Measurements from ENCODE around the gene HCN3. TPM values are rescaled to one million over a fixed set of nuclear protein-coding genes. Genes with fewer than 3 reads are reported as not detected.

HCN3 gene
- total and polyA plus RNA-seq, 2 of the 13 experiments (the other 11 are each of a cell fraction or from before 2014, with no cell fraction given): 2.4 to 10.2 TPM

- TF ChIP-seq ZNF687 (CRISPR knock-in tag; IDR thresholded peaks at IDR 0.05): peak; percentile 34; the same call in 1 of the 2 replicates
These were observed 44.6 kb downstream of the HCN3 start (continued) for GRCh38 chr1:155321639-155322503.

GRCh38 chr1:155322571-155322952, 45.3 kb downstream of the HCN3 start:
- H4K20me1 ChIP-seq (ENCODE audit: insufficient read depth, low read length): no peaks in the 10 kb centered on the region; the same call in none of the 2 replicates
- BruUV-seq (replicated peaks): TSS peak; percentile 37
- peaks cover 5% of the 10 kb centered on the region for H3K79me2 ChIP-seq (ENCODE audit: insufficient read depth, low read length)
- in situ Hi-C loops (cut with HindIII; ENCODE audit: extremely low pct_ligation_motif_present, low pct_unique_long_range_greater_than_20kb) (no loop called here), intact Hi-C loops (cut with micrococcal nuclease; ENCODE audit: unreplicated experiment) (loop anchor here (5.0 kb wide), 3 partner anchors 45 to 270 kb away; partner anchors contain the start of genes HCN3, MTX1 and THBS3)
- H3K9me3 ChIP-seq (ENCODE audit: low read length): no peaks in the 10 kb centered on the region
- peak overlapping the region; percentile 80 to 94 (median 81); a peak in 5 of 6 replicates for H3K4me3 ChIP-seq (replicated peaks in 1 of 3; ENCODE audit: insufficient read depth in 1 of 3, low read depth in 2 of 3, low read length in 3 of 3)
- peaks cover 8 to 31% of the 10 kb centered on the region in 2 experiments; a peak in 4 of 5 replicates for H3K36me3 ChIP-seq (replicated peaks in 1 of 2; ENCODE audit: control insufficient read depth in 1 of 2, insufficient read depth in 2 of 2, low read length in 2 of 2)
- peak overlapping the region; percentile 46; the same call in 1 of the 2 replicates for H3K9ac ChIP-seq (ENCODE audit: insufficient read depth, low read depth, low read length)
- FAIRE-seq: no peak
- H3K27ac ChIP-seq (ENCODE audit: extremely low read length, insufficient read depth, low read length): peak overlapping the region; percentile 37
- peak overlapping the region; percentile 80 for H3K4me2 ChIP-seq (ENCODE audit: low read depth, low read length)
- no peak for ATAC-seq
- 5% methylated on average over 14 of the region's 28 CpGs for WGBS (ENCODE audit: low lambda C conversion rate)
- H3K4me1 ChIP-seq (ENCODE audit: insufficient read depth, low read length): peaks cover 35% of the 10 kb centered on the region
- no peak overlapping the region for H2AFZ ChIP-seq (ENCODE audit: low read length)
- H3K27me3 ChIP-seq (ENCODE audit: control insufficient read depth in 1 of 2, insufficient read depth in 2 of 2, low read length in 2 of 2): no peaks in the 10 kb centered on the region; a peak in 1 of 5 replicates
- CTCF ChIA-PET (ENCODE audit: low intra/inter-chr PET ratio, low total read pairs): interaction anchor here (1.1 to 4.5 kb wide), 4 partner anchors 42 to 71 kb away, joined by 3 to 71 read pairs (median 12); partner anchors contain the start of gene HCN3
- POLR2A ChIA-PET: interaction anchor here (1.0 to 4.3 kb wide), 5 partner anchors 15 to 71 kb away, joined by 3 to 38 read pairs (median 12); partner anchors contain the start of genes CLK2, FDPS, PKLR and SCAMP3
- TF ChIP-seq KDM5B (CRISPR knock-in tag; IDR thresholded peaks at IDR 0.05; ENCODE audit: borderline replicate concordance) (peak; percentile 8; the same call in 1 of the 2 replicates), IRX3 (CRISPR knock-in tag; IDR thresholded peaks at IDR 0.05; ENCODE audit: borderline replicate concordance, low read depth) (no peak), ZFP82 (CRISPR knock-in tag; IDR thresholded peaks at IDR 0.05; ENCODE audit: borderline replicate concordance) (peak; percentile 72; the same call in 1 of the 2 replicates), ATF7 (IDR thresholded peaks at IDR 0.05) (peak; percentile 76), ATF7 (CRISPR knock-in tag; IDR thresholded peaks at IDR 0.05) (no peak), CREB1 (IDR thresholded peaks at IDR 0.05) (peak; percentile 89), CREB1 (CRISPR knock-in tag; IDR thresholded peaks at IDR 0.05) (no peak)
- DNase-seq (ENCODE audit: low spot score): no peak
